ENCODE measurements around the gene TPSAB1. TPM values are rescaled to one million over a fixed set of nuclear protein-coding genes. Genes with fewer than 3 reads are reported as not detected.
A peak's percentile ranks its signal among the peaks of the same experiment; 100 is the strongest.
"Not testable (repeated sequence)": the region's sequence is repeated elsewhere in the genome, so short reads cannot be mapped to it uniquely, and the experiment has no call there.

Gene TPSAB1
- polyA plus RNA-seq, 6 donors from 2014 or later, result not detected

DNA sequence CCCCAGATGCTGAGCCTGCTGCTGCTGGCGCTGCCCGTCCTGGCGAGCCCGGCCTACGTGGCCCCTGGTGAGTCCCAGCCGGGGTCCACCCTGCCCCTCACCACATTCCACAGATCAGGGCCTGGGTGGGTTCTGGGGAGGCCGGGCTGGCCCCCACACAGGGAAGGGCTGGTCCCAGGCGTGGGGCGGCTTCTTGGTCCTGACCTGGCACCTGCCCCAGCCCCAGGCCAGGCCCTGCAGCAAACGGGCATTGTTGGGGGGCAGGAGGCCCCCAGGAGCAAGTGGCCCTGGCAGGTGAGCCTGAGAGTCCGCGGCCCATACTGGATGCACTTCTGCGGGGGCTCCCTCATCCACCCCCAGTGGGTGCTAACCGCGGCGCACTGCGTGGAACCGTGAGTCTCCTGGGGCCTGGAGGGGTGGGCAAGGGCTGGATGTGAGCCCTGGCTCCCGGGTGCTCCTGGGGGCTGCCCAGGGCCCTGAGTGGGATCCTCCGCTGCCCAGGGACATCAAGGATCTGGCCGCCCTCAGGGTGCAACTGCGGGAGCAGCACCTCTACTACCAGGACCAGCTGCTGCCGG lies 15.9 kb downstream of the TPSAB1 start:
- H3K36me3 Mint-ChIP-seq, DNase-seq: not testable (repeated sequence)
- peaks cover 0 to 40% (median 17%) of the 10 kb centered on the region in 3 donors for H3K27me3 Mint-ChIP-seq

DNA sequence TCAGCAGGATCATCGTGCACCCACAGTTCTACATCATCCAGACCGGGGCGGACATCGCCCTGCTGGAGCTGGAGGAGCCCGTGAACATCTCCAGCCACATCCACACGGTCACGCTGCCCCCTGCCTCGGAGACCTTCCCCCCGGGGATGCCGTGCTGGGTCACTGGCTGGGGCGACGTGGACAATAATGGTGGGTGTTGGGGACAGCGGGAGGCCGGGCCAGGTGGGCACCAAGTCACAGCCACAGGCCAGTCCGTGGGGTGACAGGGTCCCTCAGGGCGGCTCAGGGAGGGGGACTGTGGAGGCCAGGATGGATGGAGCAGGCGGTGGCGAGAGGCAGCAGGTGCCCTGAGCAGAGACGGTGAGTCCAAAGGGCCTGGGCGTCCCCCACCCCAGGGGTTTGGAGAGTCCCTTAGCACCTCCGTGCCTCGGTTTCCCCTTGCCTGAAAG lies 16.4 kb downstream of the TPSAB1 start:
- ATAC-seq (ENCODE audit: low read depth in 2 of 2), result no peak
- Mint-ChIP-seq H3K9me3 (no peaks in the 10 kb centered on the region), H3K27me3 (peaks cover 1 to 44% (median 18%) of the 10 kb centered on the region in 3 donors), H3K4me1 (peaks cover 6% of the 10 kb centered on the region in 3 donors), H3K36me3 (no peaks in the 10 kb centered on the region), H3K4me3 (no peak overlapping the region), H3K27ac (no peak overlapping the region)
- no peak for DNase-seq

More for the DNA sequence above, 15.9 kb downstream of the TPSAB1 start:
- not testable (repeated sequence) for H3K27ac Mint-ChIP-seq; H3K9me3 Mint-ChIP-seq; H3K4me3 Mint-ChIP-seq; H3K4me1 Mint-ChIP-seq; ATAC-seq (ENCODE audit: low read depth in 2 of 2)

DNA sequence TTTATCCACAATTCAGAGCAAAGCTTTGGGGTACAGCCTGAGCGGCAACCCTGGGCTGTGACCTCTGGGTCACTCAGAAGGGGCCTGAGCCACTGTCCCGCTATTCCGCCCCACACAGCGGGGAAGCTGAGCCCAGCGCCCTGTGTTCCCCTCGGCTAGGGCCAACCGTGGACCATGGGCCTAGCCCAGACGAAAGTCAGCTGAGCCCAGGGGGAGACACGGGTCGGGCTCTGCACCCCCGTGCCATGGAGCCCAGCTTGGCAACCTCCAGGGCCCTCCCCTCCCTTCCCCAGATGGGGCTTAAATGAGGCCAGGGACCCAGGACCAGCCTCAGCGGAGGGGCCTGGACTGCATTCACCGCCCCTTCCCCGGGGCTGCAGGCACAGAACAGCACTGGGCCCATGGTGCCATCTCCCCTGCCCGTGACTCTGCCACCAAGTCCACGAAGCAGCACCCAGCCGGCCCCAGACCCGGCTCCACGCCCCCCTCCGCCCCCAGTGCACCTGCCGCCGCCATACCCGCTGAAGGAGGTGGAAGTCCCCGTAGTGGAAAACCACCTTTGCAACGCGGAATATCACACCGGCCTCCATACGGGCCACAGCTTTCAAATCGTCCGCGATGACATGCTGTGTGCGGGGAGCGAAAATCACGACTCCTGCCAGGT lies 17.2 kb downstream of the TPSAB1 start:
- H3K4me1 Mint-ChIP-seq, result peaks cover 6% of the 10 kb centered on the region in 3 donors
- no peaks in the 10 kb centered on the region for H3K9me3 Mint-ChIP-seq
- H3K27me3 Mint-ChIP-seq, result peaks cover 4 to 52% (median 26%) of the 10 kb centered on the region in 3 donors
- ATAC-seq (ENCODE audit: low read depth in 2 of 2) (no peak), DNase-seq (no peak)
- H3K4me3 Mint-ChIP-seq, result no peak overlapping the region
- no peak overlapping the region for H3K27ac Mint-ChIP-seq
- H3K36me3 Mint-ChIP-seq, result no peaks in the 10 kb centered on the region

DNA sequence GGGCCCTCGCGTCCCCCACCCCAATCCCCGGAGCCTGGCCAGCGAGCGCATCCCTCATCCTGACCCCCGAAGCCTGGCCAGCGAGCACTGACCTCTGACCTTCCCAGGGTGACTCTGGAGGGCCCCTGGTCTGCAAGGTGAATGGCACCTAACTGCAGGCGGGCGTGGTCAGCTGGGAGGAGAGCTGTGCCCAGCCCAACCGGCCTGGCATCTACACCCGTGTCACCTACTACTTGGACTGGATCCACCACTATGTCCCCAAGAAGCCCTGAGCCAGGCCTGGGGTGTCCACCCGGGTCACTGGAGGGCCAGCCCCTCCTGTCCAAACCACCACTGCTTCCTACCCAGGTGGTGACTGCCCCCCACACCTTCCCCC lies 17.7 kb downstream of the TPSAB1 start:
- Mint-ChIP-seq H3K27me3 (peaks cover 4 to 53% (median 26%) of the 10 kb centered on the region in 3 donors), H3K9me3 (no peaks in the 10 kb centered on the region), H3K4me3 (no peak overlapping the region), H3K36me3 (no peaks in the 10 kb centered on the region), H3K4me1 (peaks cover 6% of the 10 kb centered on the region in 3 donors), H3K27ac (no peak overlapping the region)
- no peak for DNase-seq
- ATAC-seq (ENCODE audit: low read depth in 2 of 2), result no peak

DNA sequence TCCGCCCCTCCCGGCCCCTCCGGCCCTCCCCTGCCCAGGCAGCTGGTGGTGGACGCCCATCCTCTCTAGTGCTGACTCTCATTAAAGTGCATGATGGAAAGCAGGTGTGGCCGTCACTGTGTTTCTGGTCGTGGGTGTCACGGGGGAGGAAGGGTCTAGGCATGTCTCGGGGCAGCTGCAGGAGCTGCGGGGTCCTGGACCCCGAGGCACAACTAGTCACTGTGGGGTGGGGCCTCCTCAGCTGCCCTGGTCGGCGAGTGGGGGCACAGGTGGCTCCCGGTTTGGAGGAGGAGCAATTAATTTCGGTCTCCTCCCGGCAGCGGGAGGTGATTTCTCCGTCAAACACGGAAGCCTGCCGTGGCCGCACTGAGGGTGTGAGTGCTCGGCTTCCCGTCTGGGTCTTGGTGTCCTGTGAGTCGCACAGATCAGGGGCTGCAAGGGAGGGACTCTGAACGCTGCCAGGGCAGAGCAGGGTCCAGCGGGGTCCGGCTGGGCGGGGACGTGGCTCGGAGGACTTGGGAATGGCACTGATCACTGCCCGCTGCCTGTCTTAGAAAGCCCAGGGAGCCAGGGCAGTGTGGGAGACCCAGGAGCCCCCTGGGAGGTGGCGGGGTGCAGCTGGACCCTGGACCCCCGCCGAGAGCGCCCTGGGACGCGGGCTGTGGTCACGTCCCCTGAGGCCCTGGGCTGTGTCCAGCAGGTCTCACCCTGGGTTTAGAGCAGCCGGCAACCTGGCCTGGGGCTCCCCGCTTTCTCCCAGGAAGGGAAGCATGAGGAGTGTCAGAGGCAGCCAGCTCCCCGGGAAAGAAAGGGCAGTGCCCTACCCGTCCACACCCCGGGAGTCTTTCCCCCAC lies 18.6 kb downstream of the TPSAB1 start:
- peaks cover 5 to 53% (median 26%) of the 10 kb centered on the region in 3 donors for H3K27me3 Mint-ChIP-seq
- H3K4me3 Mint-ChIP-seq, result peak overlapping the region in 4 of 8 donors; percentile 32 to 59 (median 48)
- H3K4me1 Mint-ChIP-seq, result peaks cover 6% of the 10 kb centered on the region in 3 donors
- H3K9me3 Mint-ChIP-seq, result peaks cover 0 to under 1% (median 0%) of the 10 kb centered on the region in 7 donors
- peak overlapping the region in 2 of 6 donors; percentile 33 to 56 for H3K27ac Mint-ChIP-seq
- ATAC-seq (ENCODE audit: low read depth in 2 of 2) (no peak), DNase-seq (no peak)
- no peaks in the 10 kb centered on the region for H3K36me3 Mint-ChIP-seq

DNA sequence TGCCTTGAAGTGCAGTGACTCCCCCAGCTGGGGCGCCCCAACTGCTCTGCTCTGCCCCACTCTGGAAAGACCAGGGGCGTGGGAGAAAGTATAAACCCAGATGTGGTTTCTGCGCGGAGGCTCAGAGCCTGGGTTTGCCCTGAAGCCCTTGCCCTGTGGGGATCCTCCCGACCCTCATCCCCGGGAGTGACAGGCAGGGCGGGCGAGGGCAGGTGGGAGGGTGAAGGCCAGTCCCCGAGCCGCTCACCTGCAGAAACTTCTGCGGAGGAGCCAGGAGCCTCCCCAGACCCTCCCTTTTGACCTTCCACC lies 19.2 kb downstream of the TPSAB1 start:
- peaks cover 10 to 53% (median 26%) of the 10 kb centered on the region in 3 donors for H3K27me3 Mint-ChIP-seq
- DNase-seq, result no peak
- no peak overlapping the region for H3K27ac Mint-ChIP-seq
- no peak for ATAC-seq (ENCODE audit: low read depth in 2 of 2)
- peaks cover 0 to 5% (median 0%) of the 10 kb centered on the region in 7 donors for H3K9me3 Mint-ChIP-seq
- no peaks in the 10 kb centered on the region for H3K36me3 Mint-ChIP-seq
- H3K4me3 Mint-ChIP-seq, result no peak overlapping the region
- H3K4me1 Mint-ChIP-seq, result peaks cover 6 to 10% (median 6%) of the 10 kb centered on the region in 3 donors

DNA sequence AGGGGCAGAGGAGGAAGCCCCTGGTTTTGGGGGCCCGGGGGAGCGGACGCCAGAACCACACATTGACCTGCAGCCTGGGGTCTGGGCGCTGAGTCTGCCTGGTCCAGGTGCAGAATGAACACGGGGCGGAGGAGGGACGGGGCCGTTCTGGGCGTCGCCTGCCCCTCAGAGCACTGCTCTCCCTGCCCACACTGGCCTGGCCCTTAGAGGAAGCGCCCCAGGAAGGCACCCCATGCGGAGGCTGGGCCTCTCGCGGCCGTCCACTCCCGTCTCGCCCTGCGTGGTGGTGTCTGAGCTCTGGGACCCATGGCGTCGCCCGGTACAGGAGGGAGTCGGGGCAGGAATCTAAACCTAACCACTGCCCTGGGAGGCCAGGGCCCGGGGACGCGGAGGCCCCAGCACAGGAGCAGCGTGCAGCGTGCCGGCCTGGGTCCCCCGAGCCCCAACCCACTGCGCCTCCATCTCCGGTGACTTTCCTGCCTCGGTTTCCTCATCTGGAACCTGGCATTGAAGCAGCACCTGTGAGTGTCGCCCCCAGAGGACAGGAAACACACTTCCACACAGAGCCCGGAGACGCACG lies 19.7 kb downstream of the TPSAB1 start:
- no peak for DNase-seq
- H3K9me3 Mint-ChIP-seq, result peaks cover 0 to 5% (median 0%) of the 10 kb centered on the region in 7 donors
- H3K4me1 Mint-ChIP-seq, result peaks cover 6 to 10% (median 6%) of the 10 kb centered on the region in 3 donors
- no peak overlapping the region for H3K4me3 Mint-ChIP-seq
- ATAC-seq (ENCODE audit: low read depth in 2 of 2), result no peak
- peak overlapping the region in 1 of 6 donors; percentile 82 for H3K27ac Mint-ChIP-seq
- peaks cover 10 to 53% (median 26%) of the 10 kb centered on the region in 3 donors for H3K27me3 Mint-ChIP-seq
- no peaks in the 10 kb centered on the region for H3K36me3 Mint-ChIP-seq

DNA sequence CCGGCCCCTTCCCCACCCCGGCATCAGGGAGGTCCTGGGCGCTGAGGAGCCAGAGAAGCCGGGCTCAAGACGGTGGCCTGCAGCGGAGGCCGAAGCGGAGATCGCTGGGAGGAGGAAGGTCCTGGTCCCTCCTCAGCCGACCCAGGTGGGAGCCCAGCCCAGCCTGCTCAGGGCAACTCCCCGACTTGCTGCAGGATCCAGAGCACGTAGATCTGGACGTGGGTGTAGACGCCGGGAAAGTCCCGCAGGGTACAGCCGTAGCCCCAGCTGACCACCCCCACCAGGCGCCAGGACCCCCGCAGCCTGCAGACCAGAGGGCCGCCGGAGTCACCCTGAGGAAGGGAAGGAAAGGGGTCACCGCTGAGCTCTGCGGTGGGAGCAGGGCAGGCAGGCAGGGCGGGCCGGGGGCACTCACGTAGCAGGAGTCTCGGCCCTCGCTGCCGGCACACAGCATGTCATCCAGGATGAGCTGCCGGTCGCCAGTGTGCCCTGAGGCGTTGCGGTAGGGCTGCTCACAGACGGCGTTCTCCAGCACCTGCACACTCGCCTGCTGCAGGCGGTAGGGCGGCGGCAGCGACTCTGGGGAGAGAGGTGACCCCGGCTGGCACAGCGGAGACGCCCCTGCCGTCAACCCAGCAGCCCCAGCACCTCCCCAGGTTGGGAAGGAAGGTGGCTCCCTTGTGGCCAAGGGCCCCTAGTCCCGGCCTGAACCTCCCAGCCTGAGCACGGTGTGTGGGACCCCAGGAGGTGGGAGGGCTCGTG lies 20.8 kb downstream of the TPSAB1 start:
- Mint-ChIP-seq H3K36me3 (no peaks in the 10 kb centered on the region), H3K4me3 (no peak overlapping the region), H3K9me3 (peaks cover 0 to 5% (median 0%) of the 10 kb centered on the region in 7 donors), H3K27ac (no peak overlapping the region), H3K27me3 (peaks cover 12 to 54% (median 26%) of the 10 kb centered on the region in 3 donors), H3K4me1 (peaks cover 6 to 10% (median 6%) of the 10 kb centered on the region in 3 donors)
- DNase-seq (no peak), ATAC-seq (ENCODE audit: low read depth in 2 of 2) (peak in 1 of 2 donors; percentile 53)

DNA sequence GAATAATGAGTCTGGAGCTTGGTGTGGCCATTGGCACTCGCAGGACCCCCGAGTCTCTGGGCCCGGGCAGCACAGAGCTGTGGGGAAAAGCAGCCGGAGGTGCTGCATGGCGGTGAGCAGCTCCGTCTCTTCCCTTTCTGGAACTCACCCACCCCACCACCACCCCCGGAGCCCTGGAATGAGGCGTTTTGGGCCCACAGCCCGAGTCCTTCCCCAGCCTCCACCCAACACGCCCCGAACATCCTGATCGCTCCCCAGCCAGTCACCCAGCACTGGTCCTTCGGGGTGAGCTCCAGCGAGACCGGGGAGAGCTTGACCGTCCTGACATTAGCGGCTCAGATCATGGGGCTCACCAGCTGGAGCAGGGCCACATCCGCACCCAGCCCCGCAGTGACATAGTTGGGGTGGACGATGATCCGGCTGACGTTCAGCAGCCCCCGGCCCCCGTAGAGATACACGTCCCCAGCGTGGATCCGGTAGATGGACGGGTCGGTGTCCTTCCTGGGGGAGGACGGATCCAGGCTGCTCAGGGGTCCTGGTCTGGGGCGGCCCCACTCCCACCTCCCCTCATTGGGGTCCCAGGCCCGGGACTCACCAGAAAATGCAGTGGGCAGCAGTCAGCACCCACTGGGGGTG lies 21.8 kb downstream of the TPSAB1 start:
- Mint-ChIP-seq H3K4me1 (peaks cover 6 to 10% (median 6%) of the 10 kb centered on the region in 3 donors), H3K27me3 (peaks cover 14 to 50% (median 26%) of the 10 kb centered on the region in 3 donors), H3K9me3 (peaks cover 0 to 5% (median 0%) of the 10 kb centered on the region in 7 donors), H3K4me3 (no peak overlapping the region), H3K36me3 (no peaks in the 10 kb centered on the region), H3K27ac (no peak overlapping the region)
- ATAC-seq (ENCODE audit: low read depth in 2 of 2), result no peak
- no peak for DNase-seq

DNA sequence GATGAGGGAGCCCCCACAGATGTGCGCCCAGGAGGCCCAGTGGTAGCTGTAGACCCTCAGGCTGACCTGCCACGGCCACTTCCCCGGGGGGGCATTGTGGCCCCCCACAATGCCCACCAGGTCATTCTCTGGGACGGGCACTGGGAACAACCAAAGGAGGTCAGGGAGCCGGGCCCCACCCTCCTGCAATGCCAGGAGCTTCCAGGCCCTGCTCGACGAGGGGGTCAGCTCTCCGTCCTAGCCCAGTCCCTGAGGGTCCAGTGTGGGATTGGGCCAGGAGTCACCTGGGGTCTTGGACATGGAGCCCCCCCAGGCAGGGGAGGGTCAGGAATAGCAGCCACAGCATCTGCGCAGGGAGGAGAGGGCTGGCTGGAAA lies 22.3 kb downstream of the TPSAB1 start:
- DNase-seq (no peak), ATAC-seq (ENCODE audit: low read depth in 2 of 2) (no peak)
- H3K9me3 Mint-ChIP-seq, result peaks cover 0 to 5% (median 0%) of the 10 kb centered on the region in 7 donors
- peaks cover 6 to 10% (median 6%) of the 10 kb centered on the region in 3 donors for H3K4me1 Mint-ChIP-seq
- no peak overlapping the region for H3K27ac Mint-ChIP-seq
- H3K4me3 Mint-ChIP-seq, result no peak overlapping the region
- H3K27me3 Mint-ChIP-seq, result peaks cover 14 to 48% (median 26%) of the 10 kb centered on the region in 3 donors
- H3K36me3 Mint-ChIP-seq, result no peaks in the 10 kb centered on the region

DNA sequence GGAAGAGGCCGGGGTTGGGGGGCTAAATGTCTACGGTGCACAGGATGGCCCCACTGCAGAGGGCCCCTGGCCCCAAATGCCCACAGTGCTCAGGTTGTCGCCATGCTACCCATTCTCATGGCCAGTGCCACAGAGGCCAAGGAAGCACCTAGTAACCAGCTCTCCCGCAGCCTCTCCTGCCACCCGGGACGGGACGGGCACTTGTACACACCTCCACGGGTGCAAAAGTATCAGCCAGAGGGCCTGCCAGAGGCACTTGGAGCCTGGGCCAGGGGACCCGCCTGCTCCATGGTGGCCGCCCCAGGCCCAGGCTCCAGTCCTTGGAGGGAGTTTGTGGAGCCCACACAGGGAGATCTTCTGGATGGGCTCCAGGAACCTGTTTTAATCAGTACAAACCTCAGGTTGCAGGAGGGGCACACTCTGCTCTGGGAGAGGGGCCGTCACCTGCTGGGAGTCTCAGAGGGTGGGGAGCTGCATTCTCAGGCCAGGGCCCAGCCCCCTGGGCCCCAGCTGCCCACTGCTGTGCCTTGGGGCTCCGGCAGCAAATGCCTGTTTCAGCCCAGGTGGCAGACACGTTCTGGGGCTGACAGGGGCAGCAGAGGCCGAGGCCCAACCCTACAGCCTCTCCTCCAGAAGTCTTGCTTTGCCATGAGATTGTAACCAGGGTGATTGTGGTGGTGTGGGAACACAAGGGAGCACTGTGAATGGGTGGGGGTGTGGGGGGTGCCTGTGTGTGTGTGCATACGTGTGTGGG lies 23.3 kb downstream of the TPSAB1 start:
- ATAC-seq (ENCODE audit: low read depth in 2 of 2), result no peak
- no peak for DNase-seq
- no peaks in the 10 kb centered on the region for H3K36me3 Mint-ChIP-seq
- peaks cover 14 to 40% (median 23%) of the 10 kb centered on the region in 3 donors for H3K27me3 Mint-ChIP-seq
- H3K9me3 Mint-ChIP-seq, result peaks cover 0 to 5% (median 0%) of the 10 kb centered on the region in 7 donors
- peaks cover 5 to 10% (median 6%) of the 10 kb centered on the region in 3 donors for H3K4me1 Mint-ChIP-seq
- no peak overlapping the region for H3K27ac Mint-ChIP-seq
- H3K4me3 Mint-ChIP-seq, result no peak overlapping the region
